Measurements from ENCODE around the gene RAI1. TPM values are rescaled to one million over a fixed set of nuclear protein-coding genes. Genes with fewer than 3 reads are reported as not detected.

Gene RAI1
- total and polyA plus RNA-seq, 2 of the 13 experiments (the other 11 are each of a cell fraction or from before 2014, with no cell fraction given): 3.4 to 5.2 TPM

DNA sequence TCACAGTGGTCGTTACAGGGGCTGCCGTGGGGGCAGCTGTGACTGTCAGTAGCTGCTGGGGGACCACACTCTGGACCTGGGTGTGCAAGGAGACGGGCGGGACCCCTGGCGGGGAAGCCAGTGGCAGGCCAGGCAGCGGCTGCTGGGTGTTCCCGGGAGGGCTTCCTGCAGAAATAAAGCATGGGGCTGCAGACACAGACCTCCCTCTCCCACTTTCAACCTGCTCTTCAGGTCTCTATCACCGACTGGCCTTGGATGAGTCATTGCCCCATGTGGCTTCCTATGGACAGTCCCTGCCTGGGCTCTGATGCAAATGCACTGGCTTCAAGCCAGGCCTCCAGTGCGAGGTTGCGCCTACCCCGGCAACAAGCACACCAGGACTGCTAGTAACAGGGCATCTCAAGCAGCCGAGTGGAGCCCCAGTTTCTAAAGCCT lies 138.3 kb downstream of the RAI1 start (continued):
- TF ChIP-seq, protein P1, sequence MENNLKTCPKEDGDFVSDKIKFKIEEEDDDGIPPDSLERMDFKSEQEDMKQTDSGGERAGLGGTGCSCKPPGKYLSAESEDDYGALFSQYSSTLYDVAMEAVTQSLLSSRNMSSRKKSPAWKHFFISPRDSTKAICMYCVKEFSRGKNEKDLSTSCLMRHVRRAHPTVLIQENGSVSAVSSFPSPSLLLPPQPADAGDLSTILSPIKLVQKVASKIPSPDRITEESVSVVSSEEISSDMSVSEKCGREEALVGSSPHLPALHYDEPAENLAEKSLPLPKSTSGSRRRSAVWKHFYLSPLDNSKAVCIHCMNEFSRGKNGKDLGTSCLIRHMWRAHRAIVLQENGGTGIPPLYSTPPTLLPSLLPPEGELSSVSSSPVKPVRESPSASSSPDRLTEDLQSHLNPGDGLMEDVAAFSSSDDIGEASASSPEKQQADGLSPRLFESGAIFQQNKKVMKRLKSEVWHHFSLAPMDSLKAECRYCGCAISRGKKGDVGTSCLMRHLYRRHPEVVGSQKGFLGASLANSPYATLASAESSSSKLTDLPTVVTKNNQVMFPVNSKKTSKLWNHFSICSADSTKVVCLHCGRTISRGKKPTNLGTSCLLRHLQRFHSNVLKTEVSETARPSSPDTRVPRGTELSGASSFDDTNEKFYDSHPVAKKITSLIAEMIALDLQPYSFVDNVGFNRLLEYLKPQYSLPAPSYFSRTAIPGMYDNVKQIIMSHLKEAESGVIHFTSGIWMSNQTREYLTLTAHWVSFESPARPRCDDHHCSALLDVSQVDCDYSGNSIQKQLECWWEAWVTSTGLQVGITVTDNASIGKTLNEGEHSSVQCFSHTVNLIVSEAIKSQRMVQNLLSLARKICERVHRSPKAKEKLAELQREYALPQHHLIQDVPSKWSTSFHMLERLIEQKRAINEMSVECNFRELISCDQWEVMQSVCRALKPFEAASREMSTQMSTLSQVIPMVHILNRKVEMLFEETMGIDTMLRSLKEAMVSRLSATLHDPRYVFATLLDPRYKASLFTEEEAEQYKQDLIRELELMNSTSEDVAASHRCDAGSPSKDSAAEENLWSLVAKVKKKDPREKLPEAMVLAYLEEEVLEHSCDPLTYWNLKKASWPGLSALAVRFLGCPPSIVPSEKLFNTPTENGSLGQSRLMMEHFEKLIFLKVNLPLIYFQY (CRISPR knock-in tag; IDR thresholded peaks at IDR 0.05; ENCODE audit: borderline replicate concordance): no peak
- TF ChIP-seq MBD4 (IDR thresholded peaks at IDR 0.05; ENCODE audit: borderline replicate concordance, low read length): no peak
- no peak for TF ChIP-seq ZNF724P (CRISPR knock-in tag; IDR thresholded peaks at IDR 0.05; ENCODE audit: borderline replicate concordance)
- TF ChIP-seq, protein P2, sequence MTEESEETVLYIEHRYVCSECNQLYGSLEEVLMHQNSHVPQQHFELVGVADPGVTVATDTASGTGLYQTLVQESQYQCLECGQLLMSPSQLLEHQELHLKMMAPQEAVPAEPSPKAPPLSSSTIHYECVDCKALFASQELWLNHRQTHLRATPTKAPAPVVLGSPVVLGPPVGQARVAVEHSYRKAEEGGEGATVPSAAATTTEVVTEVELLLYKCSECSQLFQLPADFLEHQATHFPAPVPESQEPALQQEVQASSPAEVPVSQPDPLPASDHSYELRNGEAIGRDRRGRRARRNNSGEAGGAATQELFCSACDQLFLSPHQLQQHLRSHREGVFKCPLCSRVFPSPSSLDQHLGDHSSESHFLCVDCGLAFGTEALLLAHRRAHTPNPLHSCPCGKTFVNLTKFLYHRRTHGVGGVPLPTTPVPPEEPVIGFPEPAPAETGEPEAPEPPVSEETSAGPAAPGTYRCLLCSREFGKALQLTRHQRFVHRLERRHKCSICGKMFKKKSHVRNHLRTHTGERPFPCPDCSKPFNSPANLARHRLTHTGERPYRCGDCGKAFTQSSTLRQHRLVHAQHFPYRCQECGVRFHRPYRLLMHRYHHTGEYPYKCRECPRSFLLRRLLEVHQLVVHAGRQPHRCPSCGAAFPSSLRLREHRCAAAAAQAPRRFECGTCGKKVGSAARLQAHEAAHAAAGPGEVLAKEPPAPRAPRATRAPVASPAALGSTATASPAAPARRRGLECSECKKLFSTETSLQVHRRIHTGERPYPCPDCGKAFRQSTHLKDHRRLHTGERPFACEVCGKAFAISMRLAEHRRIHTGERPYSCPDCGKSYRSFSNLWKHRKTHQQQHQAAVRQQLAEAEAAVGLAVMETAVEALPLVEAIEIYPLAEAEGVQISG (CRISPR knock-in tag; IDR thresholded peaks at IDR 0.05): 0 out of 2 replicates have a peak, but pooled peaks have one; percentile 26
- no peak for TF ChIP-seq ZNF773 (CRISPR knock-in tag; IDR thresholded peaks at IDR 0.05; ENCODE audit: borderline replicate concordance)
- TF ChIP-seq ZNF441 (CRISPR knock-in tag; IDR thresholded peaks at IDR 0.05; ENCODE audit: borderline replicate concordance): no peak
- no peak for TF ChIP-seq SETDB1 (CRISPR knock-in tag; IDR thresholded peaks at IDR 0.05; ENCODE audit: borderline replicate concordance)
- no peak for TF ChIP-seq TAF15 (IDR thresholded peaks at IDR 0.05; ENCODE audit: low read depth, low read length, poor library complexity, severe bottlenecking)
- no peak for TF ChIP-seq ZNF333 (CRISPR knock-in tag; IDR thresholded peaks at IDR 0.05; ENCODE audit: borderline replicate concordance)
- TF ChIP-seq, protein P3, sequence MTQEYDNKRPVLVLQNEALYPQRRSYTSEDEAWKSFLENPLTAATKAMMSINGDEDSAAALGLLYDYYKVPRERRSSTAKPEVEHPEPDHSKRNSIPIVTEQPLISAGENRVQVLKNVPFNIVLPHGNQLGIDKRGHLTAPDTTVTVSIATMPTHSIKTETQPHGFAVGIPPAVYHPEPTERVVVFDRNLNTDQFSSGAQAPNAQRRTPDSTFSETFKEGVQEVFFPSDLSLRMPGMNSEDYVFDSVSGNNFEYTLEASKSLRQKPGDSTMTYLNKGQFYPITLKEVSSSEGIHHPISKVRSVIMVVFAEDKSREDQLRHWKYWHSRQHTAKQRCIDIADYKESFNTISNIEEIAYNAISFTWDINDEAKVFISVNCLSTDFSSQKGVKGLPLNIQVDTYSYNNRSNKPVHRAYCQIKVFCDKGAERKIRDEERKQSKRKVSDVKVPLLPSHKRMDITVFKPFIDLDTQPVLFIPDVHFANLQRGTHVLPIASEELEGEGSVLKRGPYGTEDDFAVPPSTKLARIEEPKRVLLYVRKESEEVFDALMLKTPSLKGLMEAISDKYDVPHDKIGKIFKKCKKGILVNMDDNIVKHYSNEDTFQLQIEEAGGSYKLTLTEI (CRISPR knock-in tag; conservative IDR thresholded peaks at IDR 0.05): no peak
- TF ChIP-seq ZNF367 (CRISPR knock-in tag; IDR thresholded peaks at IDR 0.05; ENCODE audit: borderline replicate concordance): no peak
- TF ChIP-seq ZNF557 (CRISPR knock-in tag; IDR thresholded peaks at IDR 0.05): no peak
- TF ChIP-seq, protein P4, sequence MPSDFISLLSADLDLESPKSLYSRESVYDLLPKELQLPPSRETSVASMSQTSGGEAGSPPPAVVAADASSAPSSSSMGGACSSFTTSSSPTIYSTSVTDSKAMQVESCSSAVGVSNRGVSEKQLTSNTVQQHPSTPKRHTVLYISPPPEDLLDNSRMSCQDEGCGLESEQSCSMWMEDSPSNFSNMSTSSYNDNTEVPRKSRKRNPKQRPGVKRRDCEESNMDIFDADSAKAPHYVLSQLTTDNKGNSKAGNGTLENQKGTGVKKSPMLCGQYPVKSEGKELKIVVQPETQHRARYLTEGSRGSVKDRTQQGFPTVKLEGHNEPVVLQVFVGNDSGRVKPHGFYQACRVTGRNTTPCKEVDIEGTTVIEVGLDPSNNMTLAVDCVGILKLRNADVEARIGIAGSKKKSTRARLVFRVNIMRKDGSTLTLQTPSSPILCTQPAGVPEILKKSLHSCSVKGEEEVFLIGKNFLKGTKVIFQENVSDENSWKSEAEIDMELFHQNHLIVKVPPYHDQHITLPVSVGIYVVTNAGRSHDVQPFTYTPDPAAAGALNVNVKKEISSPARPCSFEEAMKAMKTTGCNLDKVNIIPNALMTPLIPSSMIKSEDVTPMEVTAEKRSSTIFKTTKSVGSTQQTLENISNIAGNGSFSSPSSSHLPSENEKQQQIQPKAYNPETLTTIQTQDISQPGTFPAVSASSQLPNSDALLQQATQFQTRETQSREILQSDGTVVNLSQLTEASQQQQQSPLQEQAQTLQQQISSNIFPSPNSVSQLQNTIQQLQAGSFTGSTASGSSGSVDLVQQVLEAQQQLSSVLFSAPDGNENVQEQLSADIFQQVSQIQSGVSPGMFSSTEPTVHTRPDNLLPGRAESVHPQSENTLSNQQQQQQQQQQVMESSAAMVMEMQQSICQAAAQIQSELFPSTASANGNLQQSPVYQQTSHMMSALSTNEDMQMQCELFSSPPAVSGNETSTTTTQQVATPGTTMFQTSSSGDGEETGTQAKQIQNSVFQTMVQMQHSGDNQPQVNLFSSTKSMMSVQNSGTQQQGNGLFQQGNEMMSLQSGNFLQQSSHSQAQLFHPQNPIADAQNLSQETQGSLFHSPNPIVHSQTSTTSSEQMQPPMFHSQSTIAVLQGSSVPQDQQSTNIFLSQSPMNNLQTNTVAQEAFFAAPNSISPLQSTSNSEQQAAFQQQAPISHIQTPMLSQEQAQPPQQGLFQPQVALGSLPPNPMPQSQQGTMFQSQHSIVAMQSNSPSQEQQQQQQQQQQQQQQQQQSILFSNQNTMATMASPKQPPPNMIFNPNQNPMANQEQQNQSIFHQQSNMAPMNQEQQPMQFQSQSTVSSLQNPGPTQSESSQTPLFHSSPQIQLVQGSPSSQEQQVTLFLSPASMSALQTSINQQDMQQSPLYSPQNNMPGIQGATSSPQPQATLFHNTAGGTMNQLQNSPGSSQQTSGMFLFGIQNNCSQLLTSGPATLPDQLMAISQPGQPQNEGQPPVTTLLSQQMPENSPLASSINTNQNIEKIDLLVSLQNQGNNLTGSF (CRISPR knock-in tag; IDR thresholded peaks at IDR 0.05): no peak
- no peak for TF ChIP-seq RFX3 (CRISPR knock-in tag; IDR thresholded peaks at IDR 0.05)
- no peak for TF ChIP-seq YEATS2 (CRISPR knock-in tag; IDR thresholded peaks at IDR 0.05; ENCODE audit: borderline replicate concordance)
- no peak for TF ChIP-seq HNF4A (CRISPR knock-in tag; IDR thresholded peaks at IDR 0.05)

All from HepG2 (cell line).